Measurements from ENCODE around the gene DCDC2B. TPM values are rescaled to one million over a fixed set of nuclear protein-coding genes. Genes with fewer than 3 reads are reported as not detected.
A peak's percentile ranks its signal among the peaks of the same experiment; 100 is the strongest.

Gene DCDC2B
- total and polyA plus RNA-seq, 2 experiments from 2014 or later: 0.21 TPM; not detected in 1

GRCh38 chr1:32249831-32250525 is 41.1 kb downstream of the DCDC2B start:
- H3K4me2 ChIP-seq: peak overlapping the region; percentile 84
- Mint-ChIP-seq H3K27me3 (ENCODE audit: insufficient read depth, low read depth, poor library complexity) (peaks cover 17% of the 10 kb centered on the region), H3K36me3 (ENCODE audit: low read depth) (no peaks in the 10 kb centered on the region), H3K4me1 (peaks cover 31% of the 10 kb centered on the region), H3K9me3 (no peaks in the 10 kb centered on the region), H3K27ac (peak overlapping the region; percentile 42; the same call in 1 of the 2 replicates), H3K4me3 (peak overlapping the region; percentile 10; the same call in 1 of the 3 replicates)
- H2AFZ ChIP-seq: peak overlapping the region; percentile 87; the same call in 1 of the 2 replicates
- H3K4me1 ChIP-seq (ENCODE audit: insufficient read depth): peaks cover 31% of the 10 kb centered on the region
- no peaks in the 10 kb centered on the region for H3K9me2 ChIP-seq (ENCODE audit: insufficient read depth)
- H3K79me2 ChIP-seq (replicated peaks; ENCODE audit: insufficient read depth): no peaks in the 10 kb centered on the region
- H3K27me3 ChIP-seq (ENCODE audit: insufficient read depth): no peaks in the 10 kb centered on the region
- DNase-seq (ENCODE audit: low spot score): no peak
- no peak overlapping the region; the same call in 1 of the 2 replicates for H3K27ac ChIP-seq (ENCODE audit: low read depth)
- H3F3A ChIP-seq (replicated peaks; ENCODE audit: low read depth): peaks cover 26% of the 10 kb centered on the region
- H4K20me1 ChIP-seq (replicated peaks; ENCODE audit: insufficient read depth): no peaks in the 10 kb centered on the region
- TF ChIP-seq ETS1 (IDR thresholded peaks at IDR 0.05): no peak
- H3K36me3 ChIP-seq (ENCODE audit: insufficient read depth): no peaks in the 10 kb centered on the region
- ATAC-seq: no peak
- no peak overlapping the region for H3K4me3 ChIP-seq

DNA sequence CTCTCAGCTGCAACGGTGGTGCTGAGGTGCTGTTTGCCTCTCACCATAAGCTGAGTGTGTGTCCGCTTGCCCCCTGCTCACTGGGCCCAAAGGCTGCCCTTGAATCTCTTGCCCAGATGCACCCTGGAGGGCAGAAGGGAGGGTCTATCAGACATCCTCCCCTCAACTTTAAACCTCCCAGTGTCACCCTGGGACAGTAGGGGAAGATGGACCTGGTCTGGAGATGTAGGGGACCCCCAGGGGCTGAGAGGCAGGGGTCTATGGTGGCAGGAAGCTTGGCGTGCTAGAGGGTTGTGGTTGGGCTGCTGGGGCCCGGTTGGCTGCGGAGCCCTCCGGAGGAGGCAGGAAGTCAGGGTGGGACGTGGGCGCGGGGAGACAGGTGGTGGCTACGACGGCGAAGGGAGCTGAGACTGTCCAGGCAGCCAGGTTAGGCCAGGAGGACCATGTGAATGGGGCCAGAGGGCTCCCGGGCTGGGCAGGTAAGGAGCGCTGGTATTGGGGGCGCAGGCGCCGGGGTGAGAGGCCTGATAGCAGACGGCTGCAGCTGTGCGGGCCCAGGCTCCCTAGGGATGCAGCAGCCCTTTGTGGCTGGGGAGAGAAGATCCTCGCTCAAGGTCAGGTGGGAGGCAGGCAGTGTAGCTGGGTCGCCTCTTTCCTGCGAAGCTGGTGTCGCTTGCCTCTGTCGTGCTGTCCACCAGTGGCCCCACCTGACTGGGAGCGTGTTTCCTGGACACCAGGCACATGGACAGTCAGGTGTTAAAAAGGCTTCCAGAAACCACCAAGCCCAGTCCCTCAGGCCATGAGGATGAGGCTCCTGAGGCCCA is 42.2 kb downstream of the DCDC2B start, which contains the start of gene LCK:
LCK (plus strand) TSS at position 373 of the 824 bp plus-strand sequence. CDS start 23,065 bp downstream, outside the sequence.
- ATAC-seq: peak; percentile 9; the same call in 2 of the 3 replicates
- H3K4me1 ChIP-seq (ENCODE audit: insufficient read depth): peaks cover 31% of the 10 kb centered on the region
- H3K27me3 Mint-ChIP-seq (ENCODE audit: insufficient read depth, low read depth, poor library complexity): peaks cover 16% of the 10 kb centered on the region
- H2AFZ ChIP-seq: peak within 1 kb of the TSS; percentile 87
- H3K4me3 ChIP-seq: no peak within 1 kb of the TSS
- no peaks in the 10 kb centered on the region for H3K36me3 ChIP-seq (ENCODE audit: insufficient read depth)
- peak within 1 kb of the TSS; percentile 84; the same call in 1 of the 2 replicates for H3K4me2 ChIP-seq
- no peaks in the 10 kb centered on the region for H3K36me3 Mint-ChIP-seq (ENCODE audit: low read depth)
- peak; percentile 36 for DNase-seq (ENCODE audit: low spot score)
- peak within 1 kb of the TSS; percentile 42; the same call in 1 of the 2 replicates for H3K27ac Mint-ChIP-seq
- no peak within 1 kb of the TSS for H3K27ac ChIP-seq (ENCODE audit: low read depth)
- H3K4me1 Mint-ChIP-seq: peaks cover 31% of the 10 kb centered on the region
- H3K4me3 Mint-ChIP-seq: no peak within 1 kb of the TSS; the same call in 2 of the 3 replicates
- H3K9me3 Mint-ChIP-seq: no peaks in the 10 kb centered on the region
- H3K79me2 ChIP-seq (replicated peaks; ENCODE audit: insufficient read depth): no peaks in the 10 kb centered on the region
- H3K9me2 ChIP-seq (ENCODE audit: insufficient read depth): no peaks in the 10 kb centered on the region
- H4K20me1 ChIP-seq (replicated peaks; ENCODE audit: insufficient read depth): no peaks in the 10 kb centered on the region
- TF ChIP-seq JUNB (IDR thresholded peaks at IDR 0.05; ENCODE audit: unreplicated experiment) (no peak), EZH2phosphoT487 (IDR thresholded peaks at IDR 0.05; ENCODE audit: unreplicated experiment) (no peak), ETS1 (IDR thresholded peaks at IDR 0.05) (no peak), ZNF462 (CRISPR knock-in tag; IDR thresholded peaks at IDR 0.05) (no peak), CREB1 (CRISPR knock-in tag; IDR thresholded peaks at IDR 0.05; ENCODE audit: low read depth) (no peak), POLR2AphosphoS5 (IDR thresholded peaks at IDR 0.05; ENCODE audit: low read depth) (no peak), STAT1 (IDR thresholded peaks at IDR 0.05; ENCODE audit: unreplicated experiment) (no peak), NANOG (IDR thresholded peaks at IDR 0.05; ENCODE audit: borderline replicate concordance) (no peak), EZH2 (IDR thresholded peaks at IDR 0.05; ENCODE audit: low read depth, unreplicated experiment) (no peak)
- no peaks in the 10 kb centered on the region for H3K27me3 ChIP-seq (ENCODE audit: insufficient read depth)
- peaks cover 26% of the 10 kb centered on the region for H3F3A ChIP-seq (replicated peaks; ENCODE audit: low read depth)

Measured in GM23338 (cell line).